GM23248 (cell line): ENCODE data around the gene GINS1.

ENCODE experiments used
- EZH2 ChIP-seq: fragments of 200-600 bp; sonication (generic); IDR thresholded peaks from 2 replicates; pipeline ENCODE4 v1.6.1; 2018; ENCODE audit warnings: antibody characterized with exemption, mild to moderate bottlenecking; ENCODE audit not compliant: insufficient read depth, poor library complexity, severe bottlenecking
- EZH2phosphoT487 ChIP-seq: fragments of 200-600 bp; sonication (generic); IDR thresholded peaks from 2 replicates; pipeline ENCODE4 v1.6.1; 2018; ENCODE audit warnings: antibody characterized with exemption, moderate library complexity, mild to moderate bottlenecking, low read depth; ENCODE audit not compliant: insufficient read depth

DNA sequence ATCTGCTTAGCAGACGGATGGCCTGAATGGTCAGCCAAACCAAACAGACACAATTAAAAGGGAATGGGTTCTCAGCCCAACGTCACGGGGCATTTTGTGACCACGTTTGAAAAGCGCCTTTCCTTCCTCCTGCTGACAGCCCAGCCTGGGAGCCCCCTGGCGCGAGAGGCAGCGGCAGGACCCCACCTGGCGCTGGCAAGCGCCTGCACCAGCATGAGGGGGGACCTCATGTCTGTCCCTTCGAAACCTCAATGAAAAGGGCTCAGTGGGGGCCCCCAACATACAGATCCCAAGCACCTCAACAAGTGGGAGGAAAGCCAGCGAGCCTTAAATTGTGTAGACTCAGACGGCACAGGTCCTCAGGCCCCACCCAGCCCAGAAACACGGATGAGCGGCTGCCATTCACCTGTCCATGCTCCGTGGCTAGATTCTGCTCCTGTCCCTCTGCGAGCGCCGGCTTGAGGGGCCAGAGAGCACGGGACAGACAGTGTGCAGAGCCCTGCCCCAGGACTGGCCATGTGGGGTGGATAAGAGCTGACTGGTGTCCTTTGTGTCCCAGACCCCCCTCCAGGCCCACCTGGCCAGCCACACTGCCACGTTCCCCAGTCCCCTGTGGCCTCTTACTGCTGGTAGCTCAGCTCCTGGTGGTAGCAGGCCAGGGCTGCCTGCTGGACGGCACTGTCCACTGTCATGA is 90.3 kb downstream of the GINS1 start:
- TF ChIP-seq EZH2phosphoT487: no peak
- no peak for TF ChIP-seq EZH2
